ENCODE data around the gene SPATA33. TPM values are rescaled to one million over a fixed set of nuclear protein-coding genes. Genes with fewer than 3 reads are reported as not detected.
A peak's percentile ranks its signal among the peaks of the same experiment; 100 is the strongest.

Gene SPATA33
- total RNA-seq, 1 donor = 3.3 TPM

- H3K79me2 ChIP-seq (ENCODE audit: insufficient read depth, low read length) = peaks cover 26% of the 10 kb centered on the region
Observed at GRCh38 chr16:89685916-89686315, 28.3 kb downstream of the SPATA33 start.

GRCh38 chr16:89686520-89687091 is 29.0 kb downstream of the SPATA33 start, which contains the start of gene CDK10:
Gene CDK10 (plus strand): TSS chr16:89686689. CDS start chr16:89686711, 22 bp downstream.
- peak; percentile 100 for DNase-seq (ENCODE audit: insufficient read length, low spot score, missing footprints)
- H2AFZ ChIP-seq (ENCODE audit: low read length) = peak within 1 kb of the TSS; percentile 93
- H4K20me1 ChIP-seq (ENCODE audit: insufficient read depth, low read length) = peaks cover 16% of the 10 kb centered on the region
- peak within 1 kb of the TSS; percentile 95 for H3K4me2 ChIP-seq (ENCODE audit: insufficient read depth, low read length)
- H3K27me3 ChIP-seq (ENCODE audit: insufficient read depth, low read length) = no peaks in the 10 kb centered on the region
- peak within 1 kb of the TSS; percentile 83 for H3K27ac ChIP-seq (ENCODE audit: low read depth, low read length)
- peaks cover 26% of the 10 kb centered on the region for H3K79me2 ChIP-seq (ENCODE audit: insufficient read depth, low read length)
- no peaks in the 10 kb centered on the region for H3K9me3 ChIP-seq (ENCODE audit: low read depth, low read length)
- peak within 1 kb of the TSS; percentile 95 for H3K4me3 ChIP-seq (ENCODE audit: insufficient read depth, low read length)
- no peak for TF ChIP-seq CTCF (IDR thresholded peaks at IDR 0.05; ENCODE audit: extremely low read depth, low read depth, low read length)
- peaks cover 9% of the 10 kb centered on the region for H3K4me1 ChIP-seq (ENCODE audit: insufficient read depth, low read length)
- peaks cover 25% of the 10 kb centered on the region for H3K36me3 ChIP-seq (ENCODE audit: insufficient read depth, low read length)

More at GRCh38 chr16:89685916-89686315, 28.3 kb downstream of the SPATA33 start:
- Histone ChIP-seq H3K4me1 (ENCODE audit: insufficient read depth, low read length) (peaks cover 9% of the 10 kb centered on the region), H2AFZ (ENCODE audit: low read length) (no peak overlapping the region), H4K20me1 (ENCODE audit: insufficient read depth, low read length) (peaks cover 16% of the 10 kb centered on the region), H3K27me3 (ENCODE audit: insufficient read depth, low read length) (no peaks in the 10 kb centered on the region), H3K4me2 (ENCODE audit: insufficient read depth, low read length) (peak overlapping the region; percentile 95), H3K27ac (ENCODE audit: low read depth, low read length) (no peak overlapping the region), H3K4me3 (ENCODE audit: insufficient read depth, low read length) (no peak overlapping the region), H3K9me3 (ENCODE audit: low read depth, low read length) (no peaks in the 10 kb centered on the region), H3K36me3 (ENCODE audit: insufficient read depth, low read length) (peaks cover 20% of the 10 kb centered on the region)
- DNase-seq (ENCODE audit: insufficient read length, low spot score, missing footprints) = peak; percentile 75
- no peak for TF ChIP-seq CTCF (IDR thresholded peaks at IDR 0.05; ENCODE audit: extremely low read depth, low read depth, low read length)

GRCh38 chr16:89687092-89687940 is 29.7 kb downstream of the SPATA33 start:
- DNase-seq (ENCODE audit: insufficient read length, low spot score, missing footprints) = peak; percentile 91
- H3K27ac ChIP-seq (ENCODE audit: low read depth, low read length) = peak overlapping the region; percentile 83
- no peaks in the 10 kb centered on the region for H3K9me3 ChIP-seq (ENCODE audit: low read depth, low read length)
- no peaks in the 10 kb centered on the region for H3K27me3 ChIP-seq (ENCODE audit: insufficient read depth, low read length)
- peak overlapping the region; percentile 95 for H3K4me2 ChIP-seq (ENCODE audit: insufficient read depth, low read length)
- H3K36me3 ChIP-seq (ENCODE audit: insufficient read depth, low read length) = peaks cover 32% of the 10 kb centered on the region
- H3K4me3 ChIP-seq (ENCODE audit: insufficient read depth, low read length) = peak overlapping the region; percentile 95
- H3K4me1 ChIP-seq (ENCODE audit: insufficient read depth, low read length) = peaks cover 9% of the 10 kb centered on the region
- peaks cover 26% of the 10 kb centered on the region for H3K79me2 ChIP-seq (ENCODE audit: insufficient read depth, low read length)
- H2AFZ ChIP-seq (ENCODE audit: low read length) = peak overlapping the region; percentile 56
- TF ChIP-seq CTCF (IDR thresholded peaks at IDR 0.05; ENCODE audit: extremely low read depth, low read depth, low read length) = no peak
- peaks cover 16% of the 10 kb centered on the region for H4K20me1 ChIP-seq (ENCODE audit: insufficient read depth, low read length)

GRCh38 chr16:89688395-89688794 is 30.8 kb downstream of the SPATA33 start:
- H3K4me1 ChIP-seq (ENCODE audit: insufficient read depth, low read length) = peaks cover 9% of the 10 kb centered on the region
- H3K36me3 ChIP-seq (ENCODE audit: insufficient read depth, low read length) = peaks cover 39% of the 10 kb centered on the region
- H3K27ac ChIP-seq (ENCODE audit: low read depth, low read length) = no peak overlapping the region
- no peak overlapping the region for H3K4me3 ChIP-seq (ENCODE audit: insufficient read depth, low read length)
- no peaks in the 10 kb centered on the region for H3K27me3 ChIP-seq (ENCODE audit: insufficient read depth, low read length)
- no peak overlapping the region for H2AFZ ChIP-seq (ENCODE audit: low read length)
- peaks cover 26% of the 10 kb centered on the region for H3K79me2 ChIP-seq (ENCODE audit: insufficient read depth, low read length)
- H3K4me2 ChIP-seq (ENCODE audit: insufficient read depth, low read length) = no peak overlapping the region
- H3K9me3 ChIP-seq (ENCODE audit: low read depth, low read length) = no peaks in the 10 kb centered on the region
- no peak for TF ChIP-seq CTCF (IDR thresholded peaks at IDR 0.05; ENCODE audit: extremely low read depth, low read depth, low read length)
- peaks cover 16% of the 10 kb centered on the region for H4K20me1 ChIP-seq (ENCODE audit: insufficient read depth, low read length)
- DNase-seq (ENCODE audit: insufficient read length, low spot score, missing footprints) = no peak

Data from osteoblast (primary cell).